AG04450 (cell line): Measurements from ENCODE around the gene FAM83F. TPM values are rescaled to one million over a fixed set of nuclear protein-coding genes. Genes with fewer than 3 reads are reported as not detected.

Experiments used
- CTCF ChIA-PET: fragments of 300-600, 350-600 bp; formaldehyde crosslinking; extraction: SDS; loops from one replicate; lab custom pipeline; 2022; ENCODE audit warnings: antibody characterized with exemption, inconsistent platforms; lab: Charles Lee
- POLR2A ChIA-PET: fragments of 350-600 bp; formaldehyde crosslinking; extraction: SDS; loops from one replicate; lab custom pipeline; 2021; ENCODE audit warnings: antibody characterized with exemption, inconsistent platforms; lab: Yijun Ruan, JAX
- DNase-seq: peaks from one replicate; pipeline ENCODE4 v3.0.0-alpha.2; 2011; ENCODE audit warnings: low read depth, low spot score
- H3K27ac ChIP-seq: one replicate; pipeline ENCODE4 v1.5.1; 2012; ENCODE audit warnings: low read depth, low read length, control low read depth
- H3K27me3 ChIP-seq: one replicate; pipeline ENCODE4 v1.6.0; 2012; ENCODE audit warnings: low read length; ENCODE audit not compliant: control insufficient read depth, insufficient read depth
- H3K4me3 ChIP-seq: 2 replicates; pipeline ENCODE4 v1.5.1; 2011; ENCODE audit warnings: mild to moderate bottlenecking, low read depth, low read length, control low read depth
- H3K9me3 ChIP-seq: 2 replicates; pipeline ENCODE4 v1.5.1; 2012; ENCODE audit warnings: low read length; ENCODE audit not compliant: control insufficient read depth, insufficient read depth
- polyA plus RNA-seq: library from polyadenylated mRNA; depleted of rRNA; stranded (reverse); fragments of >200 nt; gene quantifications from 2 replicates; pipeline ENCODE4 v1.2.3, GENCODE V29; 2011
- TF ChIP-seq, protein P1 (sequence below): IDR thresholded peaks from 2 replicates; pipeline ENCODE4 v1.5.1; 2011; ENCODE audit warnings: low read depth, low read length, control low read depth, inconsistent platforms

FAM83F gene
- polyA plus RNA-seq, 1 experiment, result not detected

DNA sequence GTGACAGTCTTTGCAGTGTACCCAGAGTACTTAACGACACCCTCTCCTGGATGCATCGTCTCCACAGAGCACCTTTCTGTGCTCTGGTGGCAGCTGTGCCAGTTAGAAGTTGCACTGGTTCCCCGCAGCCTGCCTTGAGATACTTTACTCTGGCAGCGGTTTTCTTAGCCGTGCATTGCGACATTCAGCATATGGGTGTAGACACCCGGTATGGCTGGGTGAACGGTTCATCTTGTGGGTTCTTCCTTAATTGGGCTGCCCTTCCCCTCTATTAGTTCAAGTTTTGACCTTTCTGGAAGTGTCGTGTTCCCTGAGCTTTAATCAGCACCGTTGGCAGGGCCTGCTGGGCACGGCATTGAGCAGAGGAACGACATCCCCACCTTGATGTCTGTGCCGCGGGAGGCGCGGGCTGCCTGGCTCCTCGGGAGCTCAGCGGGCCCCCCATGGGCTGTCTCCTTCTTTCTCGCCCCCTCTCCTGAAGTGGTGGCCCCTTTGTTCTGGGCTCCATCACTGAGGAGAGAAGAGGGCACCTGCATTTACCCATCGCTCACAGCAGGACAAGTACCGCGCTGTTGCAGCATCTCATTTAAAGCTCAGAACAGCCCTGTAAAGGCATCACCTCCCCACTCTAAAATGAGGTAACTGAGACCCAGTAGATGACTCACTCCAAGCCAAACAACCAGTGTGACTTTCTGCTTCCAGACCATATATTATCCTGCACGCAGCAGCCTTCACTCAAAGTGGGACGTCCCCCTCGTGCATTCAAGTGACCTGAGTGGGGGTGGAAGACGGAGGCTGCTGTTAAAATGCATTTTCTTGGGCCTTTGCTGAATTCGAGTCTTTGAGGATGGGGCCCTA, 13.3 kb downstream of the FAM83F start:
- peaks cover 25% of the 10 kb centered on the region for H3K27me3 ChIP-seq
- POLR2A ChIA-PET, result no interaction called here
- CTCF ChIA-PET, result interaction anchor here (4.7 kb wide), 1 partner anchor 16 kb away, joined by 23 read pairs; no protein-coding TSS in a partner anchor

GRCh38 chr22:40008726-40009291, 14.1 kb downstream of the FAM83F start:
- no peaks in the 10 kb centered on the region for H3K9me3 ChIP-seq
- peaks cover 25% of the 10 kb centered on the region for H3K27me3 ChIP-seq
- POLR2A ChIA-PET, result no interaction called here
- TF ChIP-seq, protein P1, sequence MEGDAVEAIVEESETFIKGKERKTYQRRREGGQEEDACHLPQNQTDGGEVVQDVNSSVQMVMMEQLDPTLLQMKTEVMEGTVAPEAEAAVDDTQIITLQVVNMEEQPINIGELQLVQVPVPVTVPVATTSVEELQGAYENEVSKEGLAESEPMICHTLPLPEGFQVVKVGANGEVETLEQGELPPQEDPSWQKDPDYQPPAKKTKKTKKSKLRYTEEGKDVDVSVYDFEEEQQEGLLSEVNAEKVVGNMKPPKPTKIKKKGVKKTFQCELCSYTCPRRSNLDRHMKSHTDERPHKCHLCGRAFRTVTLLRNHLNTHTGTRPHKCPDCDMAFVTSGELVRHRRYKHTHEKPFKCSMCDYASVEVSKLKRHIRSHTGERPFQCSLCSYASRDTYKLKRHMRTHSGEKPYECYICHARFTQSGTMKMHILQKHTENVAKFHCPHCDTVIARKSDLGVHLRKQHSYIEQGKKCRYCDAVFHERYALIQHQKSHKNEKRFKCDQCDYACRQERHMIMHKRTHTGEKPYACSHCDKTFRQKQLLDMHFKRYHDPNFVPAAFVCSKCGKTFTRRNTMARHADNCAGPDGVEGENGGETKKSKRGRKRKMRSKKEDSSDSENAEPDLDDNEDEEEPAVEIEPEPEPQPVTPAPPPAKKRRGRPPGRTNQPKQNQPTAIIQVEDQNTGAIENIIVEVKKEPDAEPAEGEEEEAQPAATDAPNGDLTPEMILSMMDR, result no peak
- no peak for DNase-seq
- CTCF ChIA-PET, result interaction anchor here (1.2 to 4.7 kb wide), 2 partner anchors 15 to 474 kb away, joined by 3 to 23 read pairs; no protein-coding TSS in a partner anchor
- no peak overlapping the region for H3K4me3 ChIP-seq
- no peak overlapping the region for H3K27ac ChIP-seq

More for the DNA sequence above, 13.3 kb downstream of the FAM83F start:
- no peak overlapping the region for H3K4me3 ChIP-seq
- TF ChIP-seq, protein P1, result no peak
- no peak overlapping the region for H3K27ac ChIP-seq
- no peak for DNase-seq
- H3K9me3 ChIP-seq, result no peaks in the 10 kb centered on the region

DNA sequence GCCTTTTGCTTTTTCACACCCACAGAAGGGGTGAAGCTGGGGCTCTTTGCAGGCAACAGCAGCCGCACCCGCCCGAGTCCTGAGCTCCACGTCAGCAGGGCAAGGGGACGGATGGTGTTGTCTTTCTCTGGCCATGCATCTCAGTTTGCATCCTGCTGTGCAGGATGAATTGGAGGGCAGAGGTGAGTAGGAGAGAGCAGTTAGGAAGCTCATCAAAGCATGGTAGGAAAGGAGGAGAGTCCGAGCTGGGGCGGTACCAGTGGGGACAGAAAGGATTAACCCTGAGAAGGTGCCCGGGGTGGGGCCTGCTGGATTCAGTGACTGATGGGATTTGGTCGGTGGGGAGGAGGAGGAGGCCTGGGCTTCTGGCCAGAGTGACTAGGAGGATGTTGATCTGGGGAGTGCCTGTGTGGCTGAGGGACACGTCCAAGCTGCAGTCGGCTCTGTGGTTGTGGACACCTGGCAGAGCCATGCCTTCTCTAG, 14.6 kb downstream of the FAM83F start:
- H3K9me3 ChIP-seq, result no peaks in the 10 kb centered on the region
- ChIA-PET POLR2A (no interaction called here), CTCF (interaction anchor here (0.6 to 4.7 kb wide), 6 partner anchors 8 to 480 kb away, joined by 3 to 23 read pairs (median 6); no protein-coding TSS in a partner anchor)
- no peak overlapping the region for H3K27ac ChIP-seq
- H3K27me3 ChIP-seq, result peaks cover 25% of the 10 kb centered on the region
- no peak overlapping the region for H3K4me3 ChIP-seq
- no peak for DNase-seq
- TF ChIP-seq, protein P1, result no peak

DNA sequence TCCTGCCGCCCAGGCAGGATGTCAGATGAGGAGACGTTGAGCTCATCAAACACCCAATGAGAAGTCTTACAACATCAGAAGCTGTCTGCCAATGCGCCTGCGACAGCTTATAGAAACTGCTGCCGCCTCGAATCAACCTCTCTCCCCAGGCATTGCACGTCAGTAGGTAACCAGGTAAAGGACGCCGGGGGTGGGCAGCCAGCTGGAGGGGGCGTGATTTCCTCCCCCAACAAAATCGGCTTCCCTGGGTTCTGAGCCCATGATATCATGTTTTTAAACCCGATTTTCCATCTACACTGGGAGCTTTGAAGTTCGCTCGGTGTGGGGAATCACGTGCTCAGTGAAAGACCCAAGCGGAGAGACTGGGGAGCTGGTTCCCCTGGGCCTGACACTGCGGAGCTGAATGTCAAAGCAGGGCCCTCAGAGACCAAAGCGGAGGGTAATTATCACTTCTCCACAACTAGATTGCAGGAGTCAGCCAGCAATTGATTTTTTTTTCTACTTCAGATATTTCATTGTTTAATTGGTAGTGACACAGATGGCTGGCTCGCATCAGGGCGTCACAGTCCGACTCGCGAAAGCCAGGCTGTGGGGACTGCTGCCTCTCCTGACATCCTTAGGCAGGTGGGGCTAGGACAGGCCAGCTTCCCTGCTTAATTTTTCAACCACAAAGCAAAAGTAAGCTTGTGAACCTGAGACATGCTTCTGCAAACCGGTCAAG, 15.4 kb downstream of the FAM83F start:
- Histone ChIP-seq H3K9me3 (no peaks in the 10 kb centered on the region), H3K27me3 (peaks cover 27% of the 10 kb centered on the region), H3K4me3 (no peak overlapping the region), H3K27ac (no peak overlapping the region)
- DNase-seq, result no peak
- CTCF ChIA-PET, result interaction anchor here (0.6 to 4.7 kb wide), 7 partner anchors 9 to 481 kb away, joined by 3 to 23 read pairs (median 3); no protein-coding TSS in a partner anchor
- POLR2A ChIA-PET, result no interaction called here
- TF ChIP-seq, protein P1, result no peak
